Measurements from ENCODE around the gene PPP6R3. TPM values are rescaled to one million over a fixed set of nuclear protein-coding genes. Genes with fewer than 3 reads are reported as not detected.

Gene PPP6R3
- total RNA-seq, 1 experiment from 2014 or later: 153 TPM

- H3K4me1 ChIP-seq (ENCODE audit: insufficient read depth, low read length, poor library complexity, severe bottlenecking): peaks cover 50% of the 10 kb centered on the region
Measured at GRCh38 chr11:68436985-68437926, 23.3 kb upstream of the PPP6R3 start.

GRCh38 chr11:68437927-68438657 lies 22.5 kb upstream of the PPP6R3 start:
- no peak for DNase-seq (ENCODE audit: low spot score)
- H3K4me1 ChIP-seq (ENCODE audit: insufficient read depth, low read length, poor library complexity, severe bottlenecking): peaks cover 59% of the 10 kb centered on the region
- no peaks in the 10 kb centered on the region for H3K27me3 ChIP-seq (replicated peaks; ENCODE audit: insufficient read depth, low read depth, low read length, poor library complexity)
- intact Hi-C loops (cut with micrococcal nuclease; ENCODE audit: unreplicated experiment): no loop called here
- H3K9me3 ChIP-seq (ENCODE audit: low read depth, low read length, poor library complexity, severe bottlenecking): no peaks in the 10 kb centered on the region
- BruUV-seq (replicated peaks): no TSS peak
- no peak overlapping the region for H3K4me3 ChIP-seq (ENCODE audit: low read depth, low read length, poor library complexity, severe bottlenecking)
- TF ChIP-seq EZH2 (IDR thresholded peaks at IDR 0.05; ENCODE audit: borderline replicate concordance, low read depth, low read length, poor library complexity, severe bottlenecking) (no peak), CTCF (conservative IDR thresholded peaks at IDR 0.05; ENCODE audit: low read depth, low read length) (no peak)
- H3K36me3 ChIP-seq (ENCODE audit: insufficient read depth, low read length, poor library complexity, severe bottlenecking): peaks cover 13% of the 10 kb centered on the region
- ChIA-PET CTCF (interaction anchor here (0.5 to 0.9 kb wide), 2 partner anchors 53 to 221 kb away, joined by 3 read pairs; no protein-coding TSS in a partner anchor), POLR2A (ENCODE audit: low non-redundant PET) (no interaction called here)
- peak overlapping the region; percentile 92 for H3K27ac ChIP-seq (ENCODE audit: low read depth, low read length, poor library complexity, severe bottlenecking)

More at GRCh38 chr11:68436985-68437926, 23.3 kb upstream of the PPP6R3 start:
- Histone ChIP-seq H3K9me3 (ENCODE audit: low read depth, low read length, poor library complexity, severe bottlenecking) (no peaks in the 10 kb centered on the region), H3K27me3 (replicated peaks; ENCODE audit: insufficient read depth, low read depth, low read length, poor library complexity) (no peaks in the 10 kb centered on the region), H3K36me3 (ENCODE audit: insufficient read depth, low read length, poor library complexity, severe bottlenecking) (peaks cover 13% of the 10 kb centered on the region), H3K27ac (ENCODE audit: low read depth, low read length, poor library complexity, severe bottlenecking) (peak overlapping the region; percentile 57), H3K4me3 (ENCODE audit: low read depth, low read length, poor library complexity, severe bottlenecking) (no peak overlapping the region)
- intact Hi-C loops (cut with micrococcal nuclease; ENCODE audit: unreplicated experiment): no loop called here
- CTCF ChIA-PET: interaction anchor here (0.5 to 0.9 kb wide), 3 partner anchors 52 to 220 kb away, joined by 3 read pairs; no protein-coding TSS in a partner anchor
- TF ChIP-seq CTCF (conservative IDR thresholded peaks at IDR 0.05; ENCODE audit: low read depth, low read length) (no peak), EZH2 (IDR thresholded peaks at IDR 0.05; ENCODE audit: borderline replicate concordance, low read depth, low read length, poor library complexity, severe bottlenecking) (no peak)
- POLR2A ChIA-PET (ENCODE audit: low non-redundant PET): no interaction called here
- peak; percentile 85 for DNase-seq (ENCODE audit: low spot score)
- no TSS peak for BruUV-seq (replicated peaks)

GRCh38 chr11:68438658-68439259 lies 21.8 kb upstream of the PPP6R3 start:
- H3K27me3 ChIP-seq (replicated peaks; ENCODE audit: insufficient read depth, low read depth, low read length, poor library complexity): no peaks in the 10 kb centered on the region
- TF ChIP-seq EZH2 (IDR thresholded peaks at IDR 0.05; ENCODE audit: borderline replicate concordance, low read depth, low read length, poor library complexity, severe bottlenecking) (no peak), CTCF (conservative IDR thresholded peaks at IDR 0.05; ENCODE audit: low read depth, low read length) (no peak)
- no peak for DNase-seq (ENCODE audit: low spot score)
- H3K36me3 ChIP-seq (ENCODE audit: insufficient read depth, low read length, poor library complexity, severe bottlenecking): peaks cover 12% of the 10 kb centered on the region
- H3K4me3 ChIP-seq (ENCODE audit: low read depth, low read length, poor library complexity, severe bottlenecking): no peak overlapping the region
- no TSS peak for BruUV-seq (replicated peaks)
- peaks cover 60% of the 10 kb centered on the region for H3K4me1 ChIP-seq (ENCODE audit: insufficient read depth, low read length, poor library complexity, severe bottlenecking)
- H3K9me3 ChIP-seq (ENCODE audit: low read depth, low read length, poor library complexity, severe bottlenecking): no peaks in the 10 kb centered on the region
- H3K27ac ChIP-seq (ENCODE audit: low read depth, low read length, poor library complexity, severe bottlenecking): peak overlapping the region; percentile 92
- intact Hi-C loops (cut with micrococcal nuclease; ENCODE audit: unreplicated experiment): no loop called here
- POLR2A ChIA-PET (ENCODE audit: low non-redundant PET): no interaction called here
- CTCF ChIA-PET: no interaction called here
